GM06990 (cell line): ENCODE measurements around the gene SLC16A12.
"Not testable (repeated sequence)": the region's sequence is repeated elsewhere in the genome, so short reads cannot be mapped to it uniquely, and the experiment has no call there.

ENCODE experiments used
- DNase-seq: peaks from one replicate; pipeline ENCODE4 v3.0.0-alpha.2; 2011; ENCODE audit not compliant: insufficient read length; ENCODE audit errors: extremely low read depth
- H3K27me3 ChIP-seq: replicated peaks from 2 replicates; pipeline ENCODE4 v1.6.0; 2011; ENCODE audit warnings: low read length; ENCODE audit not compliant: control insufficient read depth, insufficient read depth
- H3K36me3 ChIP-seq: 2 replicates; pipeline ENCODE4 v1.5.1; 2011; ENCODE audit warnings: low read length; ENCODE audit not compliant: control insufficient read depth, insufficient read depth
- H3K4me3 ChIP-seq: replicated peaks from 2 replicates; pipeline ENCODE4 v1.5.1; 2011; ENCODE audit warnings: low read depth, mild to moderate bottlenecking, control low read depth, low read length
- TF ChIP-seq, protein P1 (sequence below): IDR thresholded peaks from 2 replicates; pipeline ENCODE4 v1.5.1; 2011; ENCODE audit warnings: low read length, control low read depth, mild to moderate bottlenecking, inconsistent platforms; ENCODE audit not compliant: insufficient read depth, poor library complexity, severe bottlenecking

Gene SLC16A12

DNA sequence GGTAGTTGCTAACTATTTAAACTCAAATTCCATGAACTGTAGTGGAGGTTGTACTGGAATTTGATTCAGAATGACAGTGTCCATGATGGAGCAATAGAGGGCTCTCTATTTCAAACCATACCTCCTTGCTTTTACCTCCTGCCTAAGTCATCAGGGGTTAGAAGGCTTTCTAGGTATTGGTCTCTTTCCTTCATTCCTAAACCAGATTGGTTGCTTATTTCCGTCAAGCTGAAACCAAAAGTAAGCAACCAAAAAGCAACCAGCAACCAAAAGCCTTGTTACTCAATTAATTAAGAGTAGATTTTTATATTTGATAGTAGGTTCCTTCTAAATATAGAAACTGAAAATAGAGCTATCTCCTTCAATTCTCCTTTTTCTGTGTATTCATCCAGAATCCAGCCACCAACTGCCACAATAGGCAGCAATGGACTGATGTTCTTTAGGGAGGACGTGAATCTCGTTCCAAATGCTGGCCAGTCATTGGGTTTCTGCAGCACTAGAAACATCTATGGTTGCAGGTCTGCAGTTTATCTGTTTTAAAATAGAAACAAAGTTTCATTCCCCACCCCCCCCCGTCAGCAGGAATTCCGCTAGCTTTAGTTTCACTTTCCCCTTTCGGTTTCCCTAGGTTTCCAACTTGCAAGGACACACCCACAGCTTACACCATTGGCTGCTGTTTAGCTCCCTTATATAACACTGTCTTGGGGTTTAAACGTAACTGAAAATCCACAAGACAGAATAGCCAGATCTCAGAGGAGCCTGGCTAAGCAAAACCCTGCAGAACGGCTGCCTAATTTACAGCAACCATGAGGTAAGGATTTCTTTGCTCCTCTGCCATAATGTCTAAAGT lies 143.3 kb downstream of the SLC16A12 start, which contains the start of gene IFIT1:
Gene IFIT1 (plus strand): TSS at position 717 of the 850 bp plus-strand sequence. CDS start 90 bp downstream, at position 807.
- H3K4me3 ChIP-seq, result peak within 1 kb of the TSS; percentile 66
- no peaks in the 10 kb centered on the region for H3K27me3 ChIP-seq
- TF ChIP-seq, protein P1, sequence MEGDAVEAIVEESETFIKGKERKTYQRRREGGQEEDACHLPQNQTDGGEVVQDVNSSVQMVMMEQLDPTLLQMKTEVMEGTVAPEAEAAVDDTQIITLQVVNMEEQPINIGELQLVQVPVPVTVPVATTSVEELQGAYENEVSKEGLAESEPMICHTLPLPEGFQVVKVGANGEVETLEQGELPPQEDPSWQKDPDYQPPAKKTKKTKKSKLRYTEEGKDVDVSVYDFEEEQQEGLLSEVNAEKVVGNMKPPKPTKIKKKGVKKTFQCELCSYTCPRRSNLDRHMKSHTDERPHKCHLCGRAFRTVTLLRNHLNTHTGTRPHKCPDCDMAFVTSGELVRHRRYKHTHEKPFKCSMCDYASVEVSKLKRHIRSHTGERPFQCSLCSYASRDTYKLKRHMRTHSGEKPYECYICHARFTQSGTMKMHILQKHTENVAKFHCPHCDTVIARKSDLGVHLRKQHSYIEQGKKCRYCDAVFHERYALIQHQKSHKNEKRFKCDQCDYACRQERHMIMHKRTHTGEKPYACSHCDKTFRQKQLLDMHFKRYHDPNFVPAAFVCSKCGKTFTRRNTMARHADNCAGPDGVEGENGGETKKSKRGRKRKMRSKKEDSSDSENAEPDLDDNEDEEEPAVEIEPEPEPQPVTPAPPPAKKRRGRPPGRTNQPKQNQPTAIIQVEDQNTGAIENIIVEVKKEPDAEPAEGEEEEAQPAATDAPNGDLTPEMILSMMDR, result no peak
- no peaks in the 10 kb centered on the region for H3K36me3 ChIP-seq
- peak; percentile 52 for DNase-seq

GRCh38 chr10:89391226-89391576 lies 144.2 kb downstream of the SLC16A12 start:
- not testable (repeated sequence) for H3K27me3 ChIP-seq, H3K36me3 ChIP-seq, DNase-seq, H3K4me3 ChIP-seq

DNA sequence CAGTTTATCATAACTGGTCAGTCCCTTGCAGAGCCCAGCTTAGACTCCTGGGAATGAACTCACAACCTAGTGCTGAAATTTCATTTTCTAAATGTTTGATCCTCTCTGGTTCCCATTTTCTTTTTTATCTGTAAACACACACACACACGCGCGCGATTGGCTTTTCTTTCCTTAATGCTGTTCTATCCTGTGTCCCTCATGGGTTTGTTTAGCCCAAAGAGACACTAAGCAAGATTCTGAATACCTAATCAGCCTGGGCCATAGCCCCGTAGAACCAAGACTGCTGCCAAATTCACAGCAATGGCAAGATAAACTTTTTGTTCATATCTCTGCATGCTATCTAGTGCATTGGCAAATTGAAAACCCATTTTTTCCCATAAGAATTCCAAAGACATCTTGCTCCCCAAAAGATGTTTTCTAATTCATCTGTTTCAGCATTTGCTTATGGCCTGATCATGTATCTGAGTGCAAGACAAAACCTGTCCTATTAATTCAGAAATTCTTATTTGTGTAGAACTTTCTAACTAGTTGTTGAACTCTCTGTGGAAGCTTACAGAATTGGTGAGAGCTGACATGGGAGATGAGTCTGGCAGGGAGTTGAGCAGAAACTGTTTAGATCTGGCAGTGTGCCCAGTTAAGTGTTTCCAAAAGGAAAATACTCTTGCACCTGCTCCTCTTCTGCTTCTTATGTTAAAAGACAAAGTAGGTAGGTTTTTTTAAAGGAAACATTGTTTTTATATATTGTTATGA lies 144.7 kb downstream of the SLC16A12 start:
- H3K36me3 ChIP-seq, result no peaks in the 10 kb centered on the region
- H3K4me3 ChIP-seq, result no peak overlapping the region
- TF ChIP-seq, protein P1, result no peak
- H3K27me3 ChIP-seq, result no peaks in the 10 kb centered on the region
- DNase-seq, result no peak

GRCh38 chr10:89389254-89389653 lies 146.1 kb downstream of the SLC16A12 start:
- no peaks in the 10 kb centered on the region for H3K27me3 ChIP-seq
- no peaks in the 10 kb centered on the region for H3K36me3 ChIP-seq
- H3K4me3 ChIP-seq, result no peak overlapping the region
- DNase-seq, result no peak
- TF ChIP-seq, protein P1, result peak; percentile 44

DNA sequence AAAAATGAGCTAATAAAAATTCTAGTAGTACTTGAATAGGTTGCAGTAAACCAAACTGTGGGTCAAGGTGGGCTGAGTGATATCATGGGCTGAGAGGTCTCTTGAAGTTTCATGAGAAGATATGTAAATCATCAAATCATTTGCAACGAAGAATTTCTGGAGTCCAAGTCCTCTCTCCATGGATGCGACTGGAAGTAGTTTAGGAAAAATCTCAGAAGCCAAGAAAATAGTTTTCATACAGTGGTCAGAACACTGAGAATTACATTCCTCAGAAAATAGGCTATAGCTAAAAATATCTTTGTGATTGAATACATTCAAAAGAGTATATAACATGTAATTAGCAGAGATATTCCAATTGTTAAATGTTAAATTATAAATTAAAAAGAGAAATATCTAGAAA lies 146.6 kb downstream of the SLC16A12 start:
- no peak for DNase-seq
- Histone ChIP-seq H3K36me3 (no peaks in the 10 kb centered on the region), H3K27me3 (no peaks in the 10 kb centered on the region), H3K4me3 (no peak overlapping the region)
- TF ChIP-seq, protein P1, result no peak
